Lower leg skin (tissue), 3 donors: ENCODE data around the gene BRF1.

ENCODE experiments used
- CTCF ChIP-seq, 3 donors: fragments of 450-650 bp; IDR thresholded peaks; one replicate each; pipeline ENCODE4 v1.5.1; 2016; ENCODE audit warnings: antibody characterized with exemption in 3 of 3, mild to moderate bottlenecking in 3 of 3, moderate library complexity in 2 of 3
- POLR2A ChIP-seq, 2 donors: fragments of 450-650 bp; IDR thresholded peaks; one replicate each; pipeline ENCODE4 v1.6.1; 2016 to 2017; ENCODE audit warnings: antibody characterized with exemption in 2 of 2, mild to moderate bottlenecking in 1 of 2, moderate library complexity in 1 of 2

GRCh38 chr14:105269405-105269804 lies 31.4 kb downstream of the BRF1 start:
- TF ChIP-seq CTCF (IDR thresholded peaks at IDR 0.05) (no peak), POLR2A (IDR thresholded peaks at IDR 0.05) (no peak)
